Lower lobe of right lung (tissue), 2 donors: Measurements from ENCODE around the gene OSBPL5. TPM values are rescaled to one million over a fixed set of nuclear protein-coding genes. Genes with fewer than 3 reads are reported as not detected.

Experiments used
- ATAC-seq, 2 donors: fragments of 200-7000 bp; cut with Tn5 transposase; one replicate each; pipeline ENCODE4 v1.9.1; 2020 to 2022; ENCODE audit warnings: mild to moderate bottlenecking in 2 of 2, moderate library complexity in 2 of 2
- DNase-seq: peaks from one replicate; pipeline ENCODE4 v3.0.0-alpha.2; 2020
- H3K27ac ChIP-seq: fragments of 200-600 bp; one replicate; pipeline ENCODE4 v1.8.0; 2022
- H3K27me3 ChIP-seq: fragments of 200-600 bp; one replicate; pipeline ENCODE4 v1.8.0; 2022; ENCODE audit warnings: low read depth
- H3K36me3 ChIP-seq: fragments of 200-600 bp; one replicate; pipeline ENCODE4 v1.8.0; 2022; ENCODE audit warnings: mild to moderate bottlenecking
- H3K4me1 ChIP-seq: fragments of 200-600 bp; one replicate; pipeline ENCODE4 v1.8.0; 2022
- H3K4me3 ChIP-seq: fragments of 200-600 bp; one replicate; pipeline ENCODE4 v1.8.0; 2022; ENCODE audit warnings: mild to moderate bottlenecking
- H3K9me3 ChIP-seq: fragments of 200-600 bp; one replicate; pipeline ENCODE4 v1.8.0; 2022
- intact Hi-C: fragments of 100-400 bp; cut with DNase I; formaldehyde crosslinking; loops from one replicate; pipeline ENCODE4 v1.11.0; 2022
- total RNA-seq: library from RNA; stranded (reverse); fragmentation: NEBNext Ultra II Directional; extraction: Animal tissue kit (Norgen Biotek cat#: 25700); gene quantifications from one replicate; pipeline ENCODE4 v1.2.1, GENCODE V29; 2021
- TF ChIP-seq, protein P1 (sequence below): fragments of 200-600 bp; IDR thresholded peaks from one replicate; pipeline ENCODE4 v1.8.0; 2022; ENCODE audit warnings: antibody characterized with exemption, mild to moderate bottlenecking
- donor health status: DM: no; HTN: yes; CAD: no; lungs with severe emphysema.

The OSBPL5 gene
- total RNA-seq, 1 donor from 2014 or later = 46.2 TPM

DNA sequence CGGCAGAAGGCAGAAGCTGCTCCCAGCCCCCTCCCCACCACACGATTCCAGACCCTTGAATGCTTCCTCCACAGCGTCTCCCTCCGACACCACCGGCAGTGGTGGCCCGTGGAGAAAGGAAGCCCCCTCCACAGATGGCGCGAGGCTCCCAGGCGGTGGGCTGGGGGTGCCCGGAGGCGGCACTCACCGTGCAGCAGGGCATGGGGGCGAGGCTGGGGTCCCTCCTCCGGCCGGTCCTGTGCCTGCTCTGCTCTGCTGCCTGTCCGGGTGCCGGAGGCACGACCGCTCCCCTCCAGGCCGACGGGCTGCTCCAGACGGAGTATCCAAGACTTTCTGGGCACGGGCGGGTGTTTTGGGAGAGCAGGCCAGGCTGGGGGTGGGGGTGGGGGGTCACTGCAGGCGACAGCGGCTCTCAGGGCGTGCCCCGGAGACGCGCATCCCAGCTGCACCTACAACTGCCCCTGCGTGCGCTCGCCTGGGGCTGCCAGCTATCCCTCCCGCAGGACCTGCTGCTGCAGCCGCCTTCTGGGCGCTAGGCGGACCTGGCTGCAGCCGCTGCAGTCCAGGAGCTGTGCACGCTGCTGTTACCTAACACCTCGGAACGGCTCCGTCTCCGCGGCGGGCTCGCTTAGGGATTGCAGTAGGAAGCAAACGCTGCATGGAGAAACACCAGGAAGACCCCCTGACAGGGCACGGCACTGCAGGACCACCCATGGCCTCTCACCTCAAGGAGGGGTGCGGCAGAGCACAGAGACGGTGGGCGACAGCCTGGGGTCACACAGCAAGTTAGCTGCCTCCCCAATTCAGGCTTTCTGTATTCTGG, 38.3 kb upstream of the OSBPL5 start:
- ATAC-seq = peak; percentile 11 to 19
- no peaks in the 10 kb centered on the region for H3K9me3 ChIP-seq

DNA sequence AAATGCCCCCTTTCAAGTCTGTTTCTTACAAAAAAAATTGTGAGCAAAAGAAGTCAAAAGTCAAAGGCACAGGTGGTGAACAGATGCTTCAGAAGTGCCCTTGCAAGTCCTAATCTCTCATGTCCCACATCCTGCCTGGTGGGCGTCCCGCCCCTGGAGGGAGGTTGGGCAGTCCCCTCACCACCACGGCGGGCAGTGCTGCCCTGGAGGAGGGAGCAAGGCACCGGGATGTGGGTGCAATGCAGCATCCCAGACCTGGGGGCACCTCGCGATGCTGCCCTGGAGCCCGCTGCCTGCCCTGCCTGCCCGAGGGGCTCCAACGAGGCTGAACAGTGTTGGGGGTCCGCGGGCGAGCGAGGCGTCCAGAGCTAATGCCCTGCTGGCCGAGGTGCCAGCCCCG, 37.6 kb upstream of the OSBPL5 start:
- ATAC-seq (no peak), DNase-seq (no peak)
- Histone ChIP-seq H3K9me3 (no peaks in the 10 kb centered on the region), H3K36me3 (no peaks in the 10 kb centered on the region), H3K4me3 (no peak overlapping the region), H3K4me1 (peaks cover 10% of the 10 kb centered on the region), H3K27ac (no peak overlapping the region), H3K27me3 (peaks cover 44% of the 10 kb centered on the region)
- intact Hi-C loops = no loop called here
- TF ChIP-seq, protein P1, sequence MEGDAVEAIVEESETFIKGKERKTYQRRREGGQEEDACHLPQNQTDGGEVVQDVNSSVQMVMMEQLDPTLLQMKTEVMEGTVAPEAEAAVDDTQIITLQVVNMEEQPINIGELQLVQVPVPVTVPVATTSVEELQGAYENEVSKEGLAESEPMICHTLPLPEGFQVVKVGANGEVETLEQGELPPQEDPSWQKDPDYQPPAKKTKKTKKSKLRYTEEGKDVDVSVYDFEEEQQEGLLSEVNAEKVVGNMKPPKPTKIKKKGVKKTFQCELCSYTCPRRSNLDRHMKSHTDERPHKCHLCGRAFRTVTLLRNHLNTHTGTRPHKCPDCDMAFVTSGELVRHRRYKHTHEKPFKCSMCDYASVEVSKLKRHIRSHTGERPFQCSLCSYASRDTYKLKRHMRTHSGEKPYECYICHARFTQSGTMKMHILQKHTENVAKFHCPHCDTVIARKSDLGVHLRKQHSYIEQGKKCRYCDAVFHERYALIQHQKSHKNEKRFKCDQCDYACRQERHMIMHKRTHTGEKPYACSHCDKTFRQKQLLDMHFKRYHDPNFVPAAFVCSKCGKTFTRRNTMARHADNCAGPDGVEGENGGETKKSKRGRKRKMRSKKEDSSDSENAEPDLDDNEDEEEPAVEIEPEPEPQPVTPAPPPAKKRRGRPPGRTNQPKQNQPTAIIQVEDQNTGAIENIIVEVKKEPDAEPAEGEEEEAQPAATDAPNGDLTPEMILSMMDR = no peak

More for the DNA sequence above, 38.3 kb upstream of the OSBPL5 start:
- TF ChIP-seq, protein P1 = no peak
- Histone ChIP-seq H3K4me3 (no peak overlapping the region), H3K4me1 (peaks cover 10% of the 10 kb centered on the region), H3K27me3 (peaks cover 44% of the 10 kb centered on the region), H3K27ac (no peak overlapping the region), H3K36me3 (no peaks in the 10 kb centered on the region)
- peak; percentile 46 for DNase-seq
- intact Hi-C loops = no loop called here

DNA sequence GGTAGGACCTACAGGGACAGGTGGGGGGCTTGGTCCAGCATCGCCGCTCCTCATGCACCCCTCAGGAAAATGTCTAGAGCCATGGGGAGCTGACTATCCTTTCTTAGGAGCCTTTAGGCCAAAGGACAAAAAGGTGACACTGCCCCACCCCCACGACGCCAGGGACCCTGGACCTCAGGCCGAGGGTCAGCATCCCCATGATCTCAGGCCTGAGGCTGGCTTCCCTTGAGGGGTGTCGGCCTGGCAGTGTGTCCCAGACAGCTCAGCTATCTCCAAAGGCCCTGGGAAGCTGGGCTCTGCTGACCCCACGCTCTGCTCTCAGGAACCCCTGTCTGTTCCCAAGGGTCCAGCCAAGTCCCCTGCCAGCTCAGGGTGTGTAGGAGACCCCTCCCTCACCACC, 37.2 kb upstream of the OSBPL5 start:
- Histone ChIP-seq H3K27ac (no peak overlapping the region), H3K9me3 (no peaks in the 10 kb centered on the region), H3K4me3 (no peak overlapping the region), H3K36me3 (no peaks in the 10 kb centered on the region), H3K27me3 (peaks cover 44% of the 10 kb centered on the region), H3K4me1 (peaks cover 10% of the 10 kb centered on the region)
- intact Hi-C loops = no loop called here
- DNase-seq (no peak), ATAC-seq (no peak)
- TF ChIP-seq, protein P1 = no peak

DNA sequence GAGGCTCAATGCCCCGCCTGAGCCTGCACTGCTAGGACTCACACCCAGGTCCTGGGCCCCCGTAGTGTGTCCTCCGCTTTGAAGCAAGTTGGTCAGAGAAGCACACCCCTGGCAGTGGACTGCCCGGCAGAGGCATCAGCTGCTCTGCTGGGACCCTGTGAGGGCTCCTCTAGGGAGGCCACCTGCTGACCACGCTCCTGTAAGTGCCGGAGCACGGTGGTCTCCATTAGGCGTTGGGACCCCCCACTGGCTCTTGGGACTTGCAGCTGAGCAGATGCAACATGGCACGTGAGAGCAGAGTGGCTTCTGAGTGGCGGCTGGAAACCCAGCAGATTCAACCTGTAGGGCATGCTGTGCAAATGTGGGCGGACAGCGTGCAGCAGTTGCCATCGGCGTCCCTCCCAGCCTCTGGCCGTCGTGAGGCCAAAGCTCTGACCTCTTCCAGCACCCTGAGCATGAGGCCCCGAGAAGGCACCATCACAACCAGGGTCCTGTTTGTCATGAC, 36.6 kb upstream of the OSBPL5 start:
- peaks cover 10% of the 10 kb centered on the region for H3K4me1 ChIP-seq
- no peaks in the 10 kb centered on the region for H3K36me3 ChIP-seq
- H3K27ac ChIP-seq = no peak overlapping the region
- DNase-seq = no peak
- H3K27me3 ChIP-seq = peaks cover 44% of the 10 kb centered on the region
- ATAC-seq = no peak
- no peaks in the 10 kb centered on the region for H3K9me3 ChIP-seq
- H3K4me3 ChIP-seq = no peak overlapping the region
- intact Hi-C loops = no loop called here
- TF ChIP-seq, protein P1 = no peak

DNA sequence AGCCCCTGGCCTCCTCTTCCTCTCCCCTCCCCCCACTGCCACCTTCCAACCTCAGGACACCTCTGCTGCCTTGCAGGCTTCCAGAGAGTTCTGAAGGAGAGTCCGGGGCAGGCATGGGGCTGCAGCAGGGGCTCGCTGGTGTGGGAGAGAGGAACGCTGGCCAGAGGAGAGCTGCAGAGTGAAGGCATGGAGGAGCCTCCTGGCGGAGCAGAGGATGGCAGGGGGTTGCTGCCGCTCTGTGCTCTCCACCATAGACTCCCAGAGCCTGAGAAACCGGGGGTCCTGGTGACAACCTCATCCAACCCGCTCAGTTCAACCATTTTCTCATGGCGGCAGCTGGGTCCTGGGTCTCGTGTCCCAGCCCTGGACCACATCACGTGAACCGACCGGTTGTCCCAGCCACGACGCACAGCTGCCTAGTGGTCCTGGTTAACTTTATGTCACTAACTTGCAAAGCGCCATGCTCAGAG, 36.0 kb upstream of the OSBPL5 start:
- Histone ChIP-seq H3K27me3 (peaks cover 44% of the 10 kb centered on the region), H3K4me1 (peaks cover 10% of the 10 kb centered on the region), H3K9me3 (no peaks in the 10 kb centered on the region), H3K36me3 (no peaks in the 10 kb centered on the region), H3K4me3 (no peak overlapping the region), H3K27ac (no peak overlapping the region)
- TF ChIP-seq, protein P1 = no peak
- DNase-seq = no peak
- intact Hi-C loops = no loop called here
- no peak for ATAC-seq
